Endothelial cell of umbilical vein (primary cell): Measurements from ENCODE around the gene SUFU.

Experiments used
- CTCF ChIP-seq, 2 donors: IDR thresholded peaks; 1 replicate in 1 of 2; 2 replicates in 1 of 2; pipeline ENCODE4 v1.5.1; 2011; ENCODE audit warnings: low read length in 2 of 2, mild to moderate bottlenecking in 2 of 2, moderate library complexity in 2 of 2, control low read depth in 1 of 2, inconsistent platforms in 1 of 2, low read depth in 1 of 2; ENCODE audit not compliant: insufficient read depth in 1 of 2; ENCODE audit errors: extremely low read depth in 1 of 2
- EZH2 ChIP-seq: IDR thresholded peaks from 2 replicates; pipeline ENCODE4 v1.6.1; 2012; ENCODE audit warnings: borderline replicate concordance, low read depth, mild to moderate bottlenecking, moderate library complexity, low read length, inconsistent platforms; ENCODE audit not compliant: severe bottlenecking
- GATA2 ChIP-seq: IDR thresholded peaks from 2 replicates; pipeline ENCODE4 v1.7.0; 2011; ENCODE audit warnings: low read depth, mild to moderate bottlenecking, moderate library complexity, mixed read lengths, low read length; ENCODE audit not compliant: insufficient read length, insufficient read depth
- JUN ChIP-seq: IDR thresholded peaks from 2 replicates; pipeline ENCODE4 v1.6.1; 2011; ENCODE audit warnings: borderline replicate concordance, low read depth; ENCODE audit not compliant: insufficient read length, insufficient read depth
- MAX ChIP-seq: IDR thresholded peaks from 2 replicates; pipeline ENCODE4 v1.6.1; 2011; ENCODE audit not compliant: insufficient read depth, insufficient read length
- MYC ChIP-seq: IDR thresholded peaks from one replicate; pipeline ENCODE4 v1.6.1; 2011; ENCODE audit warnings: mild to moderate bottlenecking, low read depth, low read length
- POLR2A ChIP-seq: IDR thresholded peaks from 2 replicates; pipeline ENCODE4 v1.6.1; 2012; ENCODE audit warnings: low read depth, mild to moderate bottlenecking, control low read depth, low read length
- POLR2AphosphoS5 ChIP-seq: IDR thresholded peaks from 2 replicates; pipeline ENCODE4 v1.6.1; 2012; ENCODE audit warnings: low read depth, mild to moderate bottlenecking, control low read depth, low read length, moderate library complexity; ENCODE audit not compliant: insufficient read depth

- no peak for TF ChIP-seq CTCF (IDR thresholded peaks at IDR 0.05; ENCODE audit: extremely low read depth in 1 of 2, insufficient read depth in 1 of 2, low read depth in 1 of 2, low read length in 2 of 2)
- no peak for TF ChIP-seq POLR2AphosphoS5
- no peak for TF ChIP-seq MAX
- TF ChIP-seq MYC, result no peak
- no peak for TF ChIP-seq POLR2A
- no peak for TF ChIP-seq JUN
- TF ChIP-seq EZH2, result no peak
- no peak for TF ChIP-seq GATA2
Measured at GRCh38 chr10:102545997-102546396, 42.2 kb downstream of the SUFU start.
